Measurements from ENCODE around the gene KCNJ18. TPM values are rescaled to one million over a fixed set of nuclear protein-coding genes. Genes with fewer than 3 reads are reported as not detected.
"Not testable (repeated sequence)": the region's sequence is repeated elsewhere in the genome, so short reads cannot be mapped to it uniquely, and the experiment has no call there.

KCNJ18 gene
- total and polyA plus RNA-seq, 4 donors: not detected

GRCh38 chr17:21668746-21669508 is 23.4 kb upstream of the KCNJ18 start:
- H3K9me3 ChIP-seq (ENCODE audit: control insufficient read depth in 4 of 4, insufficient read depth in 3 of 4, low read length in 3 of 4); H3K27ac ChIP-seq (ENCODE audit: low read depth in 1 of 2, low read length in 1 of 2); ATAC-seq (ENCODE audit: insufficient read depth, low FRiP score); H3K27me3 ChIP-seq (ENCODE audit: control insufficient read depth in 3 of 3, insufficient read depth in 3 of 3, low read length in 2 of 3); H3K4me1 ChIP-seq (ENCODE audit: control insufficient read depth in 5 of 5, insufficient read depth in 5 of 5, low read length in 5 of 5); H3K36me3 ChIP-seq (ENCODE audit: control insufficient read depth in 4 of 4, insufficient read depth in 4 of 4, low read length in 4 of 4); DNase-seq; H3K4me3 ChIP-seq; H3K9ac ChIP-seq (ENCODE audit: insufficient read depth in 1 of 2, low read length in 2 of 2): not testable (repeated sequence)
- WGBS, 2 donors: 78 to 81% methylated on average over 12 to 13 of the region's 13 CpGs

DNA sequence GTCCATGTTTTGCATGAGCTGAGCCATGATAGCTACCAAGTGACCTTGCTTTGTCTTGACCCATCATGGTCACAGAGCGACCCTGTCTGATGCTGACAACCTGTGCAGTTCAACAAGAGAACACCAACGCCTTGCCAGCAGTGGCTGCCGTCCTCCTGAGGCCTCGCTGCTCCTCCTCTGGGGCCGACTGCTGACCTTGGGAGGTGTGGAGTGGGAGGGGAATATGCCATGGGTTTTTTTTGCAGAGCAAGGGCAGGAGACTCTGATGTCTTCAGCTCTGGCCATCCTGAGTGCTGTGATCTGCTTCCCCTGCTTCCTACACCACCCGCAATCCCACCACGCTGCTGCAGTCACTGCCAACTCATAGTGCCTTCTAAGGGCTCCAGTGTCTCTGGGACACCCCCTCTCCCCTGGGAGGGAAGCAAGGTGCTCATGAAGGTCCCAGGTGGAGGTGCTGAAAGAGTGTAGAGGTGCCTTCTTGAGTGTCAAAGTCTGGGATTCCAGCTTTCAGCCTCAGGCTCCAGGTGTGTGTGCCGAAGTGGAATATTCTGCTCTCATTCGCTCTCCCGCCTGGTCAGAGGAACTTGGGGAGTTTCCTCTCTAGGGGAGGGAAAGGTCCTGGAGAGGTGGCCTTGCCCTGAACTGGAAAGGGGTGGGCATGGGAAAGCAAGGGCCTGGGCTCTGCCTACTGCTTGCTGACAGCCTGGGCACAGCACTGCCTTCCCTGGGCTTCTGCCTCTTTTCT is 22.5 kb upstream of the KCNJ18 start:
- H3K27me3 ChIP-seq (ENCODE audit: control insufficient read depth in 3 of 3, insufficient read depth in 3 of 3, low read length in 2 of 3); H3K27ac ChIP-seq (ENCODE audit: low read depth in 1 of 2, low read length in 1 of 2); H3K9ac ChIP-seq (ENCODE audit: insufficient read depth in 1 of 2, low read length in 2 of 2); H3K4me3 ChIP-seq; DNase-seq; H3K9me3 ChIP-seq (ENCODE audit: control insufficient read depth in 4 of 4, insufficient read depth in 3 of 4, low read length in 3 of 4); ATAC-seq (ENCODE audit: insufficient read depth, low FRiP score); H3K36me3 ChIP-seq (ENCODE audit: control insufficient read depth in 4 of 4, insufficient read depth in 4 of 4, low read length in 4 of 4); H3K4me1 ChIP-seq (ENCODE audit: control insufficient read depth in 5 of 5, insufficient read depth in 5 of 5, low read length in 5 of 5): not testable (repeated sequence)
- WGBS, 2 donors: 78 to 86% methylated on average over 10 of the region's 10 CpGs

- H3K36me3 ChIP-seq (ENCODE audit: control insufficient read depth in 4 of 4, insufficient read depth in 4 of 4, low read length in 4 of 4); H3K4me3 ChIP-seq; DNase-seq; H3K27me3 ChIP-seq (ENCODE audit: control insufficient read depth in 3 of 3, insufficient read depth in 3 of 3, low read length in 2 of 3); H3K9ac ChIP-seq (ENCODE audit: insufficient read depth in 1 of 2, low read length in 2 of 2); H3K9me3 ChIP-seq (ENCODE audit: control insufficient read depth in 4 of 4, insufficient read depth in 3 of 4, low read length in 3 of 4); H3K27ac ChIP-seq (ENCODE audit: low read depth in 1 of 2, low read length in 1 of 2); H3K4me1 ChIP-seq (ENCODE audit: control insufficient read depth in 5 of 5, insufficient read depth in 5 of 5, low read length in 5 of 5); ATAC-seq (ENCODE audit: insufficient read depth, low FRiP score): not testable (repeated sequence)
- WGBS, 2 donors: 51 to 52% methylated on average over 8 of the region's 8 CpGs
Observed at GRCh38 chr17:21670361-21671155, 21.8 kb upstream of the KCNJ18 start.

DNA sequence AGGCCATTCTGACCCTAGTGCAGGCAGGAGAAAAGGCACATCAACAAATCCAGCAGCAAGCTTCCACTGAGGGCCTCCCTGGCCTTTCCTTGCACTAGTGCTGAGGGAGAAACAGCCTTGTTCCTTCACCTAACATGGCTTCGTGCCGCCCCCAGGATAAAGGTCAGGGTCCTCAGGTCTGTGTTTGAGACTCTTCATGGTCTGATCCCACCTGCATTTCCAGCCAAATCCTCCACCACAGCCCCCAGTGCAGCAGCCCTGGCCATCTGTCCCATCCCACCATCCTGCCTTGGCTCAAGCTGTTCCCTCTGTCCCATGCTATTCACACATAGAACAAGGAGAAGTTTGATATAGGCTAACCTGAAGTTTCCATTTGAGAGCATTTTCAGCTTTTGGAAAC is 20.9 kb upstream of the KCNJ18 start:
- H3K36me3 ChIP-seq (ENCODE audit: control insufficient read depth in 4 of 4, insufficient read depth in 4 of 4, low read length in 4 of 4); H3K27ac ChIP-seq (ENCODE audit: low read depth in 1 of 2, low read length in 1 of 2); H3K4me1 ChIP-seq (ENCODE audit: control insufficient read depth in 5 of 5, insufficient read depth in 5 of 5, low read length in 5 of 5); H3K9ac ChIP-seq (ENCODE audit: insufficient read depth in 1 of 2, low read length in 2 of 2); H3K4me3 ChIP-seq; ATAC-seq (ENCODE audit: insufficient read depth, low FRiP score); DNase-seq; H3K27me3 ChIP-seq (ENCODE audit: control insufficient read depth in 3 of 3, insufficient read depth in 3 of 3, low read length in 2 of 3): not testable (repeated sequence)
- peaks cover 0 to 10% (median 3%) of the 10 kb centered on the region in 4 donors for H3K9me3 ChIP-seq (ENCODE audit: control insufficient read depth in 4 of 4, insufficient read depth in 3 of 4, low read length in 3 of 4)
- 69 to 73% methylated on average over 2 of the region's 2 CpGs for WGBS, 2 donors

DNA sequence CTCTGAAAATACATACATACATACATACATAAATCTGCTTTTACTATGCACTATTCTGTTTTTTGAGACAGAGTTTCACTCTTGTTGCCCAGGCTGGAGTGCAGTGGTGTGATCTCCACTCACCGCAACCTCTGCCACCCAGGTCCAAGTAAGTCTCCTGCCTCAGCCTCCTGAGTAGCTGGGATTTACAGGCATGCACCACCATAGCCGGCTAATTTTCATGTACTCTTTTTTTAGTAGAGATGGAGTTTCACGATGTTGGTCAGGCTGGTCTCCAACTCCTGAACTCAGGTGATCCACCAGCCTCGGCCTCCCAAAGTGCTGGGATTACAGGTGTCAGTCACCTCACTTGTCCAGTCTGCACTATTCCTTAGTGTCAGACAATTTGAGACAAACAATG is 20.5 kb upstream of the KCNJ18 start:
- not testable (repeated sequence) for H3K4me3 ChIP-seq; H3K27me3 ChIP-seq (ENCODE audit: control insufficient read depth in 3 of 3, insufficient read depth in 3 of 3, low read length in 2 of 3); DNase-seq; H3K36me3 ChIP-seq (ENCODE audit: control insufficient read depth in 4 of 4, insufficient read depth in 4 of 4, low read length in 4 of 4); H3K4me1 ChIP-seq (ENCODE audit: control insufficient read depth in 5 of 5, insufficient read depth in 5 of 5, low read length in 5 of 5); ATAC-seq (ENCODE audit: insufficient read depth, low FRiP score); H3K27ac ChIP-seq (ENCODE audit: low read depth in 1 of 2, low read length in 1 of 2); H3K9ac ChIP-seq (ENCODE audit: insufficient read depth in 1 of 2, low read length in 2 of 2)
- 77 to 83% methylated on average over 4 of the region's 4 CpGs for WGBS, 2 donors
- H3K9me3 ChIP-seq (ENCODE audit: control insufficient read depth in 4 of 4, insufficient read depth in 3 of 4, low read length in 3 of 4): peaks cover 0 to 10% (median 3%) of the 10 kb centered on the region in 4 donors

DNA sequence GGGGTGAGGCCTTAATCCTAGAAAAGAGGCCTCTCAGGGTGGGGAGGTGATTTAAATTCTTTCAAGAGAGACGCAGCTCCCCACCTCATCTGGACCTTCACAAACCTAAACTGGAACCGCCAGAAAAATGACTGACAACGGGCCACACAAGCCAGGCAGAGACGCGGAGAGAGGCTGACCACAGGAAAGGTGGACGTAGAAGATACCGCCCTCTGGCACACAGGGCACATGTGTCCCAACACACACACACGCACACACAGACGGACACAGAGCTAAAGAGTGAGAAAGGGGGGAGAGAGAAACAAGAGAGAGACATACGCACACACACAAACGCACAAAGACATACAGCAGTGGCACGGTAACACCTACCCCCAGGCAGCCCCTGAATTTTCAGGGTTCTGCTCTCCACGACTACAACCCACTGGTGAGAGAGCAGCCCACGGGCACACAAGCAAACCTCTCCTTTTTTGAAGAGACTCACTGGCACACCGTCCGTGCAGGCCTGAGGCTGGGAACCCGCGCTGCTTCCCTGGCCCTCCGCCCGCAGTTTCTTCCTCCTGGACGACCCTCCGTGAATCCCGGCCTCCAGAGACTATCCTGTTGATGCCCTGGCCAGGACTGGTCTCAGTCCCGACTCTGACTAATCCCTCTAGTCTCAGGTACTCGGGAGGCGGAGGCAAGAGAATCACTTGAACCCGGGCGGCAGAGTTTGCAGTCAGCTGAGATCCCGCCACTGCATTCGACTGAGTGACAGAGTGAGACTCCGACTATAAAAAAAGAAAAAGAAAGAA is 18.7 kb upstream of the KCNJ18 start:
- not testable (repeated sequence) for H3K4me1 ChIP-seq (ENCODE audit: control insufficient read depth in 5 of 5, insufficient read depth in 5 of 5, low read length in 5 of 5); DNase-seq; H3K4me3 ChIP-seq; H3K9ac ChIP-seq (ENCODE audit: insufficient read depth in 1 of 2, low read length in 2 of 2); H3K36me3 ChIP-seq (ENCODE audit: control insufficient read depth in 4 of 4, insufficient read depth in 4 of 4, low read length in 4 of 4); ATAC-seq (ENCODE audit: insufficient read depth, low FRiP score); H3K27ac ChIP-seq (ENCODE audit: low read depth in 1 of 2, low read length in 1 of 2); H3K27me3 ChIP-seq (ENCODE audit: control insufficient read depth in 3 of 3, insufficient read depth in 3 of 3, low read length in 2 of 3)
- WGBS, 2 donors: 86 to 93% methylated on average over 31 of the region's 31 CpGs
- peaks cover 0 to 18% (median 2%) of the 10 kb centered on the region in 4 donors for H3K9me3 ChIP-seq (ENCODE audit: control insufficient read depth in 4 of 4, insufficient read depth in 3 of 4, low read length in 3 of 4)

All from lung (tissue), 10 donors.